Mammary epithelial cell (primary cell): ENCODE results near the gene ITM2B.

Experiments
- CTCF ChIP-seq, 2 donors: IDR thresholded peaks in 1 of 2; conservative IDR thresholded peaks in 1 of 2; 2 replicates each; pipeline ENCODE4 v1.5.1; 2011 to 2012; ENCODE audit warnings: inconsistent platforms in 2 of 2, low read length in 2 of 2, mild to moderate bottlenecking in 2 of 2, control low read depth in 1 of 2, low read depth in 1 of 2; ENCODE audit not compliant: insufficient read depth in 1 of 2; ENCODE audit errors: extremely low read depth in 1 of 2
- EZH2 ChIP-seq: IDR thresholded peaks from 2 replicates; pipeline ENCODE4 v1.6.1; 2012; ENCODE audit warnings: low read length, inconsistent platforms, borderline replicate concordance

GRCh38 chr13:48235341-48236135, 2.5 kb downstream of the ITM2B start:
- TF ChIP-seq CTCF (conservative IDR thresholded peaks at IDR 0.05 in 1 of 2, IDR thresholded peaks at IDR 0.05 in 1 of 2; ENCODE audit: extremely low read depth in 1 of 2, insufficient read depth in 1 of 2, low read depth in 1 of 2, low read length in 2 of 2) = no peak
- no peak for TF ChIP-seq EZH2
